Endothelial cell of umbilical vein (primary cell): ENCODE measurements around the gene BCL3. TPM values are rescaled to one million over a fixed set of nuclear protein-coding genes. Genes with fewer than 3 reads are reported as not detected.

Experiments
- BruUV-seq: library from RNA; stranded (reverse); fragments of 400-500 nt; replicated peaks from 2 replicates; lab custom pipeline; 2021; lab: Mats Ljungman, UMichigan
- CTCF ChIA-PET: fragments of 300-600, 350-600 bp; sonication (Branson Sonifier 250); formaldehyde crosslinking; loops from one replicate; lab custom pipeline; 2021; ENCODE audit warnings: antibody characterized with exemption, inconsistent platforms; lab: Charles Lee
- POLR2A ChIA-PET: fragments of 300-600, 350-600 bp; sonication (Branson Sonifier 250); formaldehyde crosslinking; loops from one replicate; lab custom pipeline; 2021; ENCODE audit warnings: antibody characterized with exemption, inconsistent platforms; lab: Charles Lee
- DNase-seq: peaks from one replicate; pipeline ENCODE4 v3.0.0-alpha.2; 2011; ENCODE audit warnings: low read depth, low spot score
- FAIRE-seq: peaks from 2 replicates; lab custom pipeline; 2011; peaks lifted over from hg19 to GRCh38; lab: Jason Lieb, UNC
- H2AFZ ChIP-seq: 2 replicates; pipeline ENCODE4 v1.6.0; 2012; ENCODE audit warnings: low read depth, low read length, control low read depth, inconsistent platforms
- H3K27ac ChIP-seq: 2 replicates; pipeline ENCODE4 v1.5.1; 2011; ENCODE audit warnings: low read depth, mild to moderate bottlenecking, control low read depth, low read length, moderate library complexity; ENCODE audit not compliant: insufficient read depth
- H3K27me3 ChIP-seq, 2 experiments: 2 replicates each; pipeline versions ENCODE4 v1.6.0 to v1.6.1; 2011; ENCODE audit warnings: low read length in 2 of 2, mixed read lengths in 1 of 2; ENCODE audit not compliant: control insufficient read depth in 2 of 2, insufficient read depth in 2 of 2
- H3K36me3 ChIP-seq, 2 experiments: 2 replicates in 1 of 2; 3 replicates in 1 of 2; pipeline ENCODE4 v1.5.1; 2011; ENCODE audit warnings: low read length in 2 of 2, mild to moderate bottlenecking in 1 of 2, moderate library complexity in 1 of 2; ENCODE audit not compliant: control insufficient read depth in 2 of 2, insufficient read depth in 2 of 2; ENCODE audit errors: extremely low read depth in 1 of 2
- H3K4me1 ChIP-seq: 3 replicates; pipeline ENCODE4 v1.5.1; 2011; ENCODE audit warnings: mild to moderate bottlenecking, low read length; ENCODE audit not compliant: control insufficient read depth, insufficient read depth; ENCODE audit errors: extremely low read depth
- H3K4me2 ChIP-seq: 2 replicates; pipeline ENCODE4 v1.6.1; 2011; ENCODE audit warnings: low read length, control low read depth, mixed read lengths; ENCODE audit not compliant: insufficient read depth
- H3K4me3 ChIP-seq, 3 experiments: fragments of 200-600 bp in 1 of 3; sonication (generic), shearing (Covaris generic) in 1 of 3; replicated peaks in 1 of 3; 2 replicates each; pipeline ENCODE4 v1.5.1; 2011 to 2016; ENCODE audit warnings: control low read depth in 3 of 3, low read length in 3 of 3, mild to moderate bottlenecking in 2 of 3, inconsistent platforms in 1 of 3, low read depth in 1 of 3, moderate library complexity in 1 of 3; ENCODE audit not compliant: insufficient read depth in 1 of 3
- H3K79me2 ChIP-seq: 2 replicates; pipeline ENCODE4 v1.6.0; 2012; ENCODE audit warnings: low read length, inconsistent platforms; ENCODE audit not compliant: control insufficient read depth, insufficient read depth
- H3K9ac ChIP-seq: replicated peaks from 2 replicates; pipeline ENCODE3; 2011; ENCODE audit warnings: low read length, control low read depth; ENCODE audit not compliant: insufficient read depth; ENCODE audit errors: extremely low read depth
- H3K9me1 ChIP-seq: replicated peaks from 3 replicates; pipeline ENCODE4 v1.6.0; 2011; ENCODE audit warnings: mild to moderate bottlenecking, low read length; ENCODE audit not compliant: control insufficient read depth, insufficient read depth; ENCODE audit errors: extremely low read depth
- H3K9me3 ChIP-seq: replicated peaks from 2 replicates; pipeline ENCODE4 v1.5.1; 2012; ENCODE audit warnings: low read length, inconsistent platforms; ENCODE audit not compliant: control insufficient read depth, insufficient read depth
- H4K20me1 ChIP-seq: replicated peaks from 2 replicates; pipeline ENCODE3; 2011; ENCODE audit warnings: mild to moderate bottlenecking, low read length; ENCODE audit not compliant: control insufficient read depth, insufficient read depth; ENCODE audit errors: extremely low read depth
- CTCF ChIP-seq, 2 donors: IDR thresholded peaks; 1 replicate in 1 of 2; 2 replicates in 1 of 2; pipeline ENCODE4 v1.5.1; 2011; ENCODE audit warnings: low read length in 2 of 2, mild to moderate bottlenecking in 2 of 2, moderate library complexity in 2 of 2, control low read depth in 1 of 2, inconsistent platforms in 1 of 2, low read depth in 1 of 2; ENCODE audit not compliant: insufficient read depth in 1 of 2; ENCODE audit errors: extremely low read depth in 1 of 2
- EZH2 ChIP-seq: IDR thresholded peaks from 2 replicates; pipeline ENCODE4 v1.6.1; 2012; ENCODE audit warnings: borderline replicate concordance, low read depth, mild to moderate bottlenecking, moderate library complexity, low read length, inconsistent platforms; ENCODE audit not compliant: severe bottlenecking
- FOS ChIP-seq: IDR thresholded peaks from 2 replicates; pipeline ENCODE4 v1.6.1; 2011; ENCODE audit warnings: mild to moderate bottlenecking, low read length, moderate library complexity, borderline replicate concordance; ENCODE audit not compliant: insufficient read depth
- GATA2 ChIP-seq: IDR thresholded peaks from 2 replicates; pipeline ENCODE4 v1.7.0; 2011; ENCODE audit warnings: low read depth, mild to moderate bottlenecking, moderate library complexity, mixed read lengths, low read length; ENCODE audit not compliant: insufficient read length, insufficient read depth
- JUN ChIP-seq: IDR thresholded peaks from 2 replicates; pipeline ENCODE4 v1.6.1; 2011; ENCODE audit warnings: borderline replicate concordance, low read depth; ENCODE audit not compliant: insufficient read length, insufficient read depth
- MAX ChIP-seq: IDR thresholded peaks from 2 replicates; pipeline ENCODE4 v1.6.1; 2011; ENCODE audit not compliant: insufficient read depth, insufficient read length
- MYC ChIP-seq: IDR thresholded peaks from one replicate; pipeline ENCODE4 v1.6.1; 2011; ENCODE audit warnings: mild to moderate bottlenecking, low read depth, low read length
- POLR2A ChIP-seq: IDR thresholded peaks from 2 replicates; pipeline ENCODE4 v1.6.1; 2012; ENCODE audit warnings: low read depth, mild to moderate bottlenecking, control low read depth, low read length
- POLR2AphosphoS5 ChIP-seq: IDR thresholded peaks from 2 replicates; pipeline ENCODE4 v1.6.1; 2012; ENCODE audit warnings: low read depth, mild to moderate bottlenecking, control low read depth, low read length, moderate library complexity; ENCODE audit not compliant: insufficient read depth
- dilution Hi-C: fragments of 300-500 bp; cut with MboI; formaldehyde crosslinking; loops from one replicate; pipeline ENCODE4 v1.15.0; 2019; ENCODE audit warnings: low sequenced_read_pairs; ENCODE audit not compliant: extremely low pct_ligation_motif_present
- intact Hi-C: fragments of 100-400 bp; cut with micrococcal nuclease; formaldehyde crosslinking; loops from one replicate; pipeline ENCODE4 v1.10.0; 2022
- polyA plus RNA-seq, 4 experiments: library from polyadenylated mRNA; depleted of rRNA in 3 of 4; stranded (reverse) in 3 of 4; unstranded in 1 of 4; fragments of >200 nt; gene quantifications; 2 replicates each; pipeline versions ENCODE4 v1.2.1 to v1.2.3, GENCODE V29; 2011 to 2012; ENCODE audit warnings: missing spikeins in 1 of 4
- total RNA-seq: library from RNA; stranded (reverse); gene quantifications from 2 replicates; pipeline ENCODE4 v1.2.3, GENCODE V29; 2021

BCL3 gene
- total and polyA plus RNA-seq, 2 donors (not counting 3 experiments of a cell fraction or from before 2014, with no cell fraction given): 11.0 to 26.9 TPM

GRCh38 chr19:44745341-44745831 lies 3.1 kb upstream of the BCL3 start:
- Histone ChIP-seq H3K4me1 (peaks cover 40% of the 10 kb centered on the region), H3K9ac (no peak overlapping the region), H3K27ac (no peak overlapping the region), H3K9me1 (no peaks in the 10 kb centered on the region), H3K4me3 (no peak overlapping the region), H3K36me3 (no peaks in the 10 kb centered on the region), H4K20me1 (no peaks in the 10 kb centered on the region), H3K4me2 (no peak overlapping the region), H3K9me3 (no peaks in the 10 kb centered on the region), H3K27me3 (no peaks in the 10 kb centered on the region), H2AFZ (no peak overlapping the region), H3K79me2 (peaks cover 14% of the 10 kb centered on the region)
- FAIRE-seq (no peak), DNase-seq (no peak)
- intact Hi-C loops: no loop called here
- TF ChIP-seq FOS (no peak), EZH2 (no peak), MAX (no peak), POLR2AphosphoS5 (no peak), JUN (no peak), POLR2A (no peak), CTCF (IDR thresholded peaks at IDR 0.05; ENCODE audit: extremely low read depth in 1 of 2, insufficient read depth in 1 of 2, low read depth in 1 of 2, low read length in 2 of 2) (no peak), MYC (no peak), GATA2 (no peak)
- CTCF ChIA-PET: interaction anchor here (1.5 to 6.5 kb wide), 3 partner anchors 20 to 174 kb away, joined by 5 to 57 read pairs (median 5); no protein-coding TSS in a partner anchor
- BruUV-seq: no TSS peak
- POLR2A ChIA-PET: interaction anchor here (0.6 kb wide), 1 partner anchor 12 kb away, joined by 3 read pairs; no protein-coding TSS in a partner anchor
- dilution Hi-C loops: no loop called here
